Measurements from ENCODE around the gene ORAI3. TPM values are rescaled to one million over a fixed set of nuclear protein-coding genes. Genes with fewer than 3 reads are reported as not detected.

ORAI3 gene
- total RNA-seq, 5 donors from 2014 or later (not counting 1 experiment from before 2014, with no cell fraction given): 6.6 to 22.3 (median 20.8) TPM

DNA sequence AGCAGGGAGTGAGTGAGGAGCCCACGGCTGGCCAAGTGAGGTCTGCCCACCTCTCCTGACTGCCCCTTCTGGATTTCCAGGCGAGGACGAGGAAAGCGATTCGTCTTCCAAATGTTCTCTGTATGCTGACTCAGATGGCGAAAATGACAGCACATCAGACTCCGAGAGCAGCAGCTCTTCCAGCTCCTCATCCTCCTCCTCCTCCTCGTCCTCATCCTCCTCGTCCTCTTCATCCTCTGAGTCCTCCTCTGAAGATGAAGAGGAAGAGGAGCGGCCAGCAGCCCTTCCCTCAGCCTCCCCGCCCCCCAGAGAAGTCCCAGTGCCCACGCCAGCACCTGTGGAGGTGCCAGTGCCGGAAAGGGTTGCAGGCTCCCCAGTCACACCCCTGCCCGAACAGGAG, 22.4 kb downstream of the ORAI3 start:
- Mint-ChIP-seq H3K36me3 (peaks cover 66% of the 10 kb centered on the region), H3K4me1 (peaks cover 0 to 9% (median 7%) of the 10 kb centered on the region in 3 donors), H3K9me3 (no peaks in the 10 kb centered on the region), H3K4me3 (no peak overlapping the region), H3K27ac (no peak overlapping the region), H3K27me3 (no peaks in the 10 kb centered on the region)
- Histone ChIP-seq H3K36me3 (ENCODE audit: control insufficient read depth in 2 of 2, extremely low read depth in 1 of 2, insufficient read depth in 1 of 2, low read length in 1 of 2) (peaks cover 24 to 80% of the 10 kb centered on the region in 2 donors), H3K27me3 (replicated peaks in 1 of 2; ENCODE audit: control insufficient read depth in 2 of 2, extremely low read depth in 1 of 2, insufficient read depth in 2 of 2, low read length in 1 of 2) (no peaks in the 10 kb centered on the region), H3K27ac (ENCODE audit: low read length) (no peak overlapping the region), H3K4me1 (ENCODE audit: control insufficient read depth in 1 of 2, extremely low read depth in 1 of 2, insufficient read depth in 2 of 2, low read length in 2 of 2) (no peaks in the 10 kb centered on the region), H3K4me3 (ENCODE audit: control insufficient read depth in 1 of 2, extremely low read depth in 1 of 2, low read length in 1 of 2) (no peak overlapping the region), H3K9me3 (no peaks in the 10 kb centered on the region)
- 98% methylated on average over 6 of the region's 14 CpGs for WGBS (ENCODE audit: insufficient coverage)
- POLR2A ChIA-PET: no interaction called here
- CTCF ChIA-PET: interaction anchor here in 1 of 2 donors (0.6 kb wide), 1 partner anchor 16 kb away, joined by 5 read pairs; no protein-coding TSS in a partner anchor
- ATAC-seq (replicated peaks in 1 of 4) (no peak), DNase-seq (no peak)

GRCh38 chr16:30972872-30973271, 24.0 kb downstream of the ORAI3 start:
- Histone ChIP-seq H3K27ac (ENCODE audit: low read length) (no peak overlapping the region), H3K4me3 (ENCODE audit: control insufficient read depth in 1 of 2, extremely low read depth in 1 of 2, low read length in 1 of 2) (no peak overlapping the region), H3K4me1 (ENCODE audit: control insufficient read depth in 1 of 2, extremely low read depth in 1 of 2, insufficient read depth in 2 of 2, low read length in 2 of 2) (no peaks in the 10 kb centered on the region), H3K36me3 (ENCODE audit: control insufficient read depth in 2 of 2, extremely low read depth in 1 of 2, insufficient read depth in 1 of 2, low read length in 1 of 2) (peaks cover 28 to 79% of the 10 kb centered on the region in 2 donors), H3K9me3 (no peaks in the 10 kb centered on the region), H3K27me3 (replicated peaks in 1 of 2; ENCODE audit: control insufficient read depth in 2 of 2, extremely low read depth in 1 of 2, insufficient read depth in 2 of 2, low read length in 1 of 2) (no peaks in the 10 kb centered on the region)
- no peak overlapping the region for H3K27ac Mint-ChIP-seq
- H3K4me1 Mint-ChIP-seq: peaks cover 2 to 9% (median 7%) of the 10 kb centered on the region in 3 donors
- DNase-seq (no peak), ATAC-seq (replicated peaks in 1 of 4) (no peak)
- ChIA-PET CTCF (no interaction called here), POLR2A (no interaction called here)
- no peaks in the 10 kb centered on the region for H3K9me3 Mint-ChIP-seq
- no peaks in the 10 kb centered on the region for H3K27me3 Mint-ChIP-seq
- H3K4me3 Mint-ChIP-seq: no peak overlapping the region
- 96% methylated on average over 6 of the region's 7 CpGs for WGBS (ENCODE audit: insufficient coverage)
- H3K36me3 Mint-ChIP-seq: peaks cover 64% of the 10 kb centered on the region

DNA sequence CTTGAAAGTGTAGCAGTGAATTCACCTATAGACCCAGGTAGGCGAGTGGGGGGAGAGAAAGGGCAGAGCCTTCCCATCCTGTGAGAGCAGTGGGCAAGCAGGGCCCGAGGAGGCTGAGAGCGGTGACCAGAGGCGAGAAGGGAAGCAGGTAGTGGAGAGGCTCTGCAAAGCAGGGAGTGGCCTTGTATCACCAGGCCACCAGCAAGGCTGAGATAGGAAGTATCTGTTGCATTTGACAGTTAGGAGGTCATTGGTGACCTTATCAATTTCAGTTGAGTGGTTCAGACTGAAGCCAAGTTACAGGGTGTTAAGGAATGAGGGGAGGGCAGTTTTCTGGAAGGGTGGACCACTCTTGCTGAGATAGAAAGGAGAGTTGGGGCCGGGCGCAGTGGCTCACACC, 25.5 kb downstream of the ORAI3 start:
- ATAC-seq (replicated peaks in 1 of 4) (no peak), DNase-seq (no peak)
- peaks cover 63% of the 10 kb centered on the region for H3K36me3 Mint-ChIP-seq
- Histone ChIP-seq H3K9me3 (no peaks in the 10 kb centered on the region), H3K4me3 (ENCODE audit: control insufficient read depth in 1 of 2, extremely low read depth in 1 of 2, low read length in 1 of 2) (no peak overlapping the region), H3K36me3 (ENCODE audit: control insufficient read depth in 2 of 2, extremely low read depth in 1 of 2, insufficient read depth in 1 of 2, low read length in 1 of 2) (peaks cover 24 to 74% of the 10 kb centered on the region in 2 donors), H3K4me1 (ENCODE audit: control insufficient read depth in 1 of 2, extremely low read depth in 1 of 2, insufficient read depth in 2 of 2, low read length in 2 of 2) (no peaks in the 10 kb centered on the region), H3K27ac (ENCODE audit: low read length) (no peak overlapping the region), H3K27me3 (replicated peaks in 1 of 2; ENCODE audit: control insufficient read depth in 2 of 2, extremely low read depth in 1 of 2, insufficient read depth in 2 of 2, low read length in 1 of 2) (no peaks in the 10 kb centered on the region)
- H3K4me3 Mint-ChIP-seq: no peak overlapping the region
- H3K9me3 Mint-ChIP-seq: no peaks in the 10 kb centered on the region
- H3K4me1 Mint-ChIP-seq: peaks cover 2 to 9% (median 7%) of the 10 kb centered on the region in 3 donors
- CTCF ChIA-PET: no interaction called here
- H3K27me3 Mint-ChIP-seq: no peaks in the 10 kb centered on the region
- WGBS (ENCODE audit: insufficient coverage): 100% methylated on average over 4 of the region's 6 CpGs
- H3K27ac Mint-ChIP-seq: no peak overlapping the region
- POLR2A ChIA-PET: no interaction called here

DNA sequence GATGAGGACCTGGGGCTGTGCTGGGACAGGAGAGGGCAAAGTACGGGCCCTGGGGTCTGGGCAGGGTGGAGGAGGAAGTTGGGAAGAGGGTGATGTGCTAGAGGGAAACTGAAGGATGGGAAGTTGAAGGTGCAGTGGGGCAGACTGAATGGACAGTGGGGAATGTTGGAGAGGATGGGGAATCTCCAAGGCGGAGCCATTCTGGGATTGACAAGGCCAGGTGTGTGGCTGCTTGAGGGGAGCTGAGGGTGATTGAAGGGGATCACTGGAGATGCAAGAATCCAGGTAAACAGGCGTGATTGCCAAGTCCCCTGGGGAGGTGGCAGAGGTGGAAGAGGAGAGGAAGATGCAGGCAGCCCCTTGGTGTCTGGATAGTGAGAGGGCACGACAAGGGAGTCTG, 27.6 kb downstream of the ORAI3 start:
- no peak for DNase-seq
- H3K9me3 ChIP-seq: no peaks in the 10 kb centered on the region
- ATAC-seq (replicated peaks in 1 of 4): no peak
- Mint-ChIP-seq H3K27ac (peak overlapping the region in 1 of 2 donors; percentile 40), H3K36me3 (peaks cover 50% of the 10 kb centered on the region), H3K27me3 (no peaks in the 10 kb centered on the region), H3K4me3 (no peak overlapping the region), H3K4me1 (peaks cover 2 to 9% (median 7%) of the 10 kb centered on the region in 3 donors), H3K9me3 (no peaks in the 10 kb centered on the region)
- no peak overlapping the region for H3K27ac ChIP-seq (ENCODE audit: low read length)
- H3K27me3 ChIP-seq (replicated peaks in 1 of 2; ENCODE audit: control insufficient read depth in 2 of 2, extremely low read depth in 1 of 2, insufficient read depth in 2 of 2, low read length in 1 of 2): no peaks in the 10 kb centered on the region
- ChIA-PET CTCF (no interaction called here), POLR2A (no interaction called here)
- H3K4me1 ChIP-seq (ENCODE audit: control insufficient read depth in 1 of 2, extremely low read depth in 1 of 2, insufficient read depth in 2 of 2, low read length in 2 of 2): no peaks in the 10 kb centered on the region
- WGBS (ENCODE audit: insufficient coverage): 100% methylated on average over 4 of the region's 4 CpGs
- peaks cover 32 to 71% of the 10 kb centered on the region in 2 donors for H3K36me3 ChIP-seq (ENCODE audit: control insufficient read depth in 2 of 2, extremely low read depth in 1 of 2, insufficient read depth in 1 of 2, low read length in 1 of 2)
- H3K4me3 ChIP-seq (ENCODE audit: control insufficient read depth in 1 of 2, extremely low read depth in 1 of 2, low read length in 1 of 2): no peak overlapping the region

GRCh38 chr16:30977502-30977901, 28.6 kb downstream of the ORAI3 start:
- H3K4me3 Mint-ChIP-seq: no peak overlapping the region
- DNase-seq (peak in 7 of 35 experiments; percentile 7 to 40 (median 20)), ATAC-seq (replicated peaks in 1 of 4) (no peak)
- Histone ChIP-seq H3K27me3 (replicated peaks in 1 of 2; ENCODE audit: control insufficient read depth in 2 of 2, extremely low read depth in 1 of 2, insufficient read depth in 2 of 2, low read length in 1 of 2) (no peaks in the 10 kb centered on the region), H3K27ac (ENCODE audit: low read length) (no peak overlapping the region), H3K9me3 (no peaks in the 10 kb centered on the region), H3K36me3 (ENCODE audit: control insufficient read depth in 2 of 2, extremely low read depth in 1 of 2, insufficient read depth in 1 of 2, low read length in 1 of 2) (peaks cover 30 to 67% of the 10 kb centered on the region in 2 donors), H3K4me1 (ENCODE audit: control insufficient read depth in 1 of 2, extremely low read depth in 1 of 2, insufficient read depth in 2 of 2, low read length in 2 of 2) (no peaks in the 10 kb centered on the region), H3K4me3 (ENCODE audit: control insufficient read depth in 1 of 2, extremely low read depth in 1 of 2, low read length in 1 of 2) (no peak overlapping the region)
- no peaks in the 10 kb centered on the region for H3K27me3 Mint-ChIP-seq
- H3K9me3 Mint-ChIP-seq: no peaks in the 10 kb centered on the region
- H3K36me3 Mint-ChIP-seq: peaks cover 43% of the 10 kb centered on the region
- H3K27ac Mint-ChIP-seq: no peak overlapping the region
- H3K4me1 Mint-ChIP-seq: peaks cover 2 to 9% (median 7%) of the 10 kb centered on the region in 3 donors
- WGBS (ENCODE audit: insufficient coverage): 97% methylated on average over 17 of the region's 17 CpGs
- CTCF ChIA-PET: interaction anchor here in 1 of 2 donors (0.7 kb wide), 1 partner anchor 88 kb away, joined by 7 read pairs; no protein-coding TSS in a partner anchor
- POLR2A ChIA-PET: interaction anchor here in 1 of 2 donors (0.7 kb wide), 1 partner anchor 474 kb away, joined by 8 read pairs; no protein-coding TSS in a partner anchor

DNA sequence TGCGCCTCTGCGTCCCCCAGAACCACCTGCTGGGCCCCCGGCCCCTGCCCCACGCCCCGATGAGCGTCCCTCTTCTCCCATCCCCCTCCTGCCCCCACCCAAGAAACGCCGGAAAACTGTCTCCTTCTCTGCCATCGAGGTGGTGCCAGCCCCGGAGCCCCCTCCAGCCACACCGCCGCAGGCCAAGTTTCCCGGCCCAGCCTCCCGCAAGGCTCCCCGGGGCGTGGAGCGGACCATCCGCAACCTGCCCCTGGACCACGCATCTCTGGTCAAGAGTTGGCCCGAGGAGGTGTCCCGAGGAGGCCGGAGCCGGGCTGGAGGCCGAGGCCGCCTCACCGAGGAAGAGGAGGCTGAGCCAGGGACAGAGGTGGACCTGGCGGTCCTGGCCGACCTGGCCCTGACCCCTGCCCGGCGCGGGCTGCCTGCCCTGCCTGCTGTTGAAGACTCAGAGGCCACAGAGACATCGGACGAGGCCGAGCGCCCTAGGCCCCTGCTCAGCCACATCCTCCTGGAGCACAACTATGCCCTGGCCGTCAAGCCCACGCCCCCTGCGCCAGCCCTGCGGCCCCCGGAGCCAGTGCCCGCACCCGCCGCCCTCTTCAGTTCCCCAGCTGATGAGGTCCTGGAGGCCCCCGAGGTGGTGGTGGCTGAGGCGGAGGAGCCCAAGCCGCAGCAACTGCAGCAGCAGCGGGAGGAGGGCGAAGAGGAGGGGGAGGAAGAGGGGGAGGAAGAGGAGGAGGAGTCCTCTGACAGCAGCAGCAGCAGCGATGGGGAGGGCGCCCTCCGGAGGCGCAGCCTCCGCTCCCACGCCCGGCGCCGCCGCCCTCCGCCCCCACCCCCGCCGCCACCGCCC, 30.5 kb downstream of the ORAI3 start:
- CTCF ChIA-PET: no interaction called here
- Mint-ChIP-seq H3K27ac (no peak overlapping the region), H3K4me3 (no peak overlapping the region), H3K36me3 (peaks cover 35% of the 10 kb centered on the region), H3K4me1 (peaks cover 0 to 2% (median under 1%) of the 10 kb centered on the region in 3 donors), H3K27me3 (no peaks in the 10 kb centered on the region), H3K9me3 (no peaks in the 10 kb centered on the region)
- no peak overlapping the region for H3K4me3 ChIP-seq (ENCODE audit: control insufficient read depth in 1 of 2, extremely low read depth in 1 of 2, low read length in 1 of 2)
- peaks cover 39 to 58% of the 10 kb centered on the region in 2 donors for H3K36me3 ChIP-seq (ENCODE audit: control insufficient read depth in 2 of 2, extremely low read depth in 1 of 2, insufficient read depth in 1 of 2, low read length in 1 of 2)
- H3K9me3 ChIP-seq: no peaks in the 10 kb centered on the region
- 99% methylated on average over 32 of the region's 62 CpGs for WGBS (ENCODE audit: insufficient coverage)
- H3K27me3 ChIP-seq (replicated peaks in 1 of 2; ENCODE audit: control insufficient read depth in 2 of 2, extremely low read depth in 1 of 2, insufficient read depth in 2 of 2, low read length in 1 of 2): no peaks in the 10 kb centered on the region
- H3K4me1 ChIP-seq (ENCODE audit: control insufficient read depth in 1 of 2, extremely low read depth in 1 of 2, insufficient read depth in 2 of 2, low read length in 2 of 2): no peaks in the 10 kb centered on the region
- no peak overlapping the region for H3K27ac ChIP-seq (ENCODE audit: low read length)
- POLR2A ChIA-PET: no interaction called here
- DNase-seq (no peak), ATAC-seq (replicated peaks in 1 of 4) (no peak)

Data from T-cell (primary cell).